ENCODE data around the gene ZKSCAN4.

- TF ChIP-seq CTCF (IDR thresholded peaks at IDR 0.05) (no peak), ZFX (IDR thresholded peaks at IDR 0.05; ENCODE audit: borderline replicate concordance) (no peak)
Measured at GRCh38 chr6:28205879-28206278, 46.2 kb downstream of the ZKSCAN4 start.

Measured in 22Rv1 (cell line).